GM23338 (cell line): ENCODE measurements around the gene TRAK1. TPM values are rescaled to one million over a fixed set of nuclear protein-coding genes. Genes with fewer than 3 reads are reported as not detected.

Experiments
- ATAC-seq: fragments of 200-7000 bp; cut with Tn5 transposase; 3 replicates; pipeline ENCODE4 v1.9.1; 2020
- DNase-seq: peaks from one replicate; pipeline ENCODE4 v3.0.0-alpha.2; 2015; ENCODE audit warnings: low spot score
- H2AFZ ChIP-seq: fragments of 200-600 bp; sonication (generic); 2 replicates; pipeline ENCODE4 v1.8.0; 2016; ENCODE audit warnings: antibody characterized with exemption, mild to moderate bottlenecking, moderate library complexity
- H3F3A ChIP-seq: fragments of 200-600 bp; sonication (generic); replicated peaks from 2 replicates; pipeline ENCODE4 v1.8.0; 2017; ENCODE audit warnings: antibody characterized with exemption, mixed run types, low read depth
- H3K27ac ChIP-seq: fragments of 200-600 bp; sonication (generic); 2 replicates; pipeline ENCODE4 v1.6.1; 2016; ENCODE audit warnings: low read depth
- H3K27me3 ChIP-seq: fragments of 200-600 bp; sonication (generic); 2 replicates; pipeline ENCODE4 v1.8.0; 2016; ENCODE audit warnings: mild to moderate bottlenecking, mixed run types, moderate library complexity; ENCODE audit not compliant: insufficient read depth
- H3K36me3 ChIP-seq: fragments of 200-600 bp; sonication (generic); 2 replicates; pipeline ENCODE4 v1.8.0; 2016; ENCODE audit warnings: mild to moderate bottlenecking; ENCODE audit not compliant: insufficient read depth
- H3K4me1 ChIP-seq: fragments of 200-600 bp; sonication (generic); 2 replicates; pipeline ENCODE4 v1.8.0; 2016; ENCODE audit warnings: mild to moderate bottlenecking, moderate library complexity; ENCODE audit not compliant: insufficient read depth
- H3K4me2 ChIP-seq: fragments of 200-600 bp; sonication (generic); 2 replicates; pipeline ENCODE4 v1.7.1; 2017; ENCODE audit warnings: mixed run types
- H3K4me3 ChIP-seq: fragments of 200-600 bp; sonication (generic); 2 replicates; pipeline ENCODE4 v1.6.1; 2016; ENCODE audit warnings: mixed run types
- H3K79me2 ChIP-seq: fragments of 200-600 bp; sonication (generic); replicated peaks from 2 replicates; pipeline ENCODE4 v1.8.0; 2017; ENCODE audit warnings: mild to moderate bottlenecking; ENCODE audit not compliant: insufficient read depth
- H3K9me2 ChIP-seq: fragments of 200-600 bp; sonication (generic); 2 replicates; pipeline ENCODE4 v1.8.0; 2017; ENCODE audit not compliant: insufficient read depth
- H4K20me1 ChIP-seq: fragments of 200-600 bp; sonication (generic); replicated peaks from 2 replicates; pipeline ENCODE4 v1.8.0; 2017; ENCODE audit warnings: mild to moderate bottlenecking; ENCODE audit not compliant: insufficient read depth
- H3K27ac Mint-ChIP-seq: 2 replicates; pipeline ENCODE4 v1.8.0; 2020; ENCODE audit warnings: inconsistent platforms, mild to moderate bottlenecking, moderate library complexity, mixed read lengths
- H3K27me3 Mint-ChIP-seq: 3 replicates; pipeline ENCODE4 v1.8.0; 2022; ENCODE audit warnings: low read depth, mild to moderate bottlenecking, moderate library complexity, mixed read lengths, inconsistent platforms; ENCODE audit not compliant: insufficient read depth, poor library complexity
- H3K36me3 Mint-ChIP-seq: 3 replicates; pipeline ENCODE4 v1.8.0; 2021; ENCODE audit warnings: low read depth, mild to moderate bottlenecking, inconsistent platforms, moderate library complexity, mixed read lengths
- H3K4me1 Mint-ChIP-seq: 3 replicates; pipeline ENCODE4 v1.8.0; 2020; ENCODE audit warnings: mild to moderate bottlenecking, inconsistent platforms, mixed read lengths
- H3K4me3 Mint-ChIP-seq: 3 replicates; pipeline ENCODE4 v1.8.0; 2021; ENCODE audit warnings: moderate library complexity, mild to moderate bottlenecking, inconsistent platforms, mixed read lengths
- H3K9me3 Mint-ChIP-seq: 3 replicates; pipeline ENCODE4 v1.8.0; 2020; ENCODE audit warnings: moderate library complexity, mild to moderate bottlenecking, inconsistent platforms, mixed read lengths
- CREB1 ChIP-seq: fragments of 250-450 bp; sonication (Bioruptor Pico); IDR thresholded peaks from 2 replicates; pipeline ENCODE4 v1.5.0; 2020; ENCODE audit warnings: low read depth, mild to moderate bottlenecking, moderate library complexity
- CTCF ChIP-seq, 2 experiments: fragments of 200-600 bp in 1 of 2; sonication (generic) in 1 of 2; conservative IDR thresholded peaks; 2 replicates each; pipeline versions ENCODE4 v1.5.1 to v1.6.1; 2016 to 2017; ENCODE audit warnings: antibody characterized with exemption in 2 of 2, low read depth in 2 of 2, mild to moderate bottlenecking in 2 of 2, moderate library complexity in 1 of 2
- EZH2 ChIP-seq: fragments of 200-600 bp; sonication (generic); IDR thresholded peaks from one replicate; pipeline ENCODE4 v1.8.0; 2017; ENCODE audit warnings: antibody characterized with exemption, mild to moderate bottlenecking, low read depth; ENCODE audit not compliant: unreplicated experiment
- EZH2phosphoT487 ChIP-seq: fragments of 200-600 bp; sonication (generic); IDR thresholded peaks from one replicate; pipeline ENCODE4 v1.8.1; 2018; ENCODE audit warnings: antibody characterized with exemption; ENCODE audit not compliant: unreplicated experiment
- JUNB ChIP-seq: IDR thresholded peaks from one replicate; pipeline ENCODE4 v1.6.1; 2016; ENCODE audit warnings: antibody characterized with exemption; ENCODE audit not compliant: unreplicated experiment
- NANOG ChIP-seq: IDR thresholded peaks from 2 replicates; pipeline ENCODE4 v1.6.1; 2016; ENCODE audit warnings: antibody characterized with exemption, borderline replicate concordance
- POLR2AphosphoS5 ChIP-seq: IDR thresholded peaks from 2 replicates; pipeline ENCODE4 v1.6.1; 2016; ENCODE audit warnings: antibody characterized with exemption, low read depth
- STAT1 ChIP-seq: IDR thresholded peaks from one replicate; pipeline ENCODE4 v1.6.1; 2016; ENCODE audit warnings: antibody characterized with exemption; ENCODE audit not compliant: unreplicated experiment
- ZNF114 ChIP-seq: fragments of 250-450 bp; sonication (Bioruptor Pico); IDR thresholded peaks from 2 replicates; pipeline ENCODE4 v1.5.0; 2020; ENCODE audit warnings: mild to moderate bottlenecking, moderate library complexity
- ZNF331 ChIP-seq: fragments of 250-450 bp; sonication (Bioruptor Pico); IDR thresholded peaks from 2 replicates; pipeline ENCODE4 v1.5.0; 2020; ENCODE audit warnings: low read depth, mild to moderate bottlenecking, moderate library complexity
- ZNF462 ChIP-seq: fragments of 250-450 bp; sonication (Bioruptor Pico); IDR thresholded peaks from 2 replicates; pipeline ENCODE4 v1.5.0; 2020; ENCODE audit warnings: mild to moderate bottlenecking, moderate library complexity
- long read RNA-seq: library from polyadenylated mRNA; unstranded; transcript quantifications from one replicate; pipeline ENCODE4 v2.0.0, GENCODE V29; 2020; ENCODE audit not compliant: unreplicated experiment
- polyA plus RNA-seq: library from polyadenylated mRNA; unstranded; fragments of >200 nt; fragmentation: Nextera tagmentation; extraction: Ambion mirVana; gene quantifications from 2 replicates; pipeline ENCODE4 v1.2.1, GENCODE V29; 2016
- total RNA-seq: library from RNA; depleted of rRNA; stranded (reverse); fragments of >200 nt; shearing (Covaris generic); gene quantifications from 2 replicates; pipeline ENCODE4 v1.2.3, GENCODE V29; 2014; rRNA removed
- TF ChIP-seq, protein P1 (sequence below): IDR thresholded peaks from 2 replicates; pipeline ENCODE4 v1.6.1; 2016; ENCODE audit warnings: antibody characterized with exemption
- TF ChIP-seq, protein P2 (sequence below): IDR thresholded peaks from one replicate; pipeline ENCODE4 v1.6.1; 2018; ENCODE audit warnings: antibody characterized with exemption; ENCODE audit not compliant: unreplicated experiment

The TRAK1 gene
- total RNA-seq (47.4 and 50.1 TPM in 2 replicates), polyA plus RNA-seq (12.2 and 13.4 TPM in 2 replicates)
- long read RNA-seq, partial matches to known transcripts: 3 of 4 reads
- long read RNA-seq, other reads (novel, unspliced or antisense): 1 of 4 reads

- Histone ChIP-seq H2AFZ (no peak within 1 kb of the TSS), H3K4me3 (no peak within 1 kb of the TSS), H3K4me2 (no peak within 1 kb of the TSS), H3K36me3 (no peaks in the 10 kb centered on the region; the same call in 1 of the 2 replicates), H3K27me3 (no peaks in the 10 kb centered on the region), H3K27ac (peak within 1 kb of the TSS; percentile 83; the same call in 1 of the 2 replicates), H3K9me2 (no peaks in the 10 kb centered on the region), H3F3A (no peaks in the 10 kb centered on the region), H4K20me1 (no peaks in the 10 kb centered on the region), H3K79me2 (no peaks in the 10 kb centered on the region; the same call in 1 of the 2 replicates), H3K4me1 (peaks cover 11% of the 10 kb centered on the region)
- Mint-ChIP-seq H3K4me3 (no peak within 1 kb of the TSS; the same call in 2 of the 3 replicates), H3K9me3 (no peaks in the 10 kb centered on the region; the same call in 2 of the 3 replicates), H3K36me3 (peaks cover 21% of the 10 kb centered on the region; the same call in 2 of the 3 replicates), H3K27ac (peak within 1 kb of the TSS; percentile 66), H3K27me3 (peaks cover 7% of the 10 kb centered on the region), H3K4me1 (peaks cover 29% of the 10 kb centered on the region)
- ATAC-seq: peak; percentile 49
- TF ChIP-seq EZH2phosphoT487: no peak
- TF ChIP-seq, protein P1, sequence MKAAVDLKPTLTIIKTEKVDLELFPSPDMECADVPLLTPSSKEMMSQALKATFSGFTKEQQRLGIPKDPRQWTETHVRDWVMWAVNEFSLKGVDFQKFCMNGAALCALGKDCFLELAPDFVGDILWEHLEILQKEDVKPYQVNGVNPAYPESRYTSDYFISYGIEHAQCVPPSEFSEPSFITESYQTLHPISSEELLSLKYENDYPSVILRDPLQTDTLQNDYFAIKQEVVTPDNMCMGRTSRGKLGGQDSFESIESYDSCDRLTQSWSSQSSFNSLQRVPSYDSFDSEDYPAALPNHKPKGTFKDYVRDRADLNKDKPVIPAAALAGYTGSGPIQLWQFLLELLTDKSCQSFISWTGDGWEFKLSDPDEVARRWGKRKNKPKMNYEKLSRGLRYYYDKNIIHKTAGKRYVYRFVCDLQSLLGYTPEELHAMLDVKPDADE: no peak
- no peak for TF ChIP-seq NANOG
- no peak for TF ChIP-seq POLR2AphosphoS5
- no peak for TF ChIP-seq CREB1 (CRISPR knock-in tag)
- TF ChIP-seq ZNF114 (CRISPR knock-in tag): no peak
- no peak for TF ChIP-seq CTCF (conservative IDR thresholded peaks at IDR 0.05; ENCODE audit: low read depth in 2 of 2)
- TF ChIP-seq EZH2: no peak
- TF ChIP-seq, protein P2, sequence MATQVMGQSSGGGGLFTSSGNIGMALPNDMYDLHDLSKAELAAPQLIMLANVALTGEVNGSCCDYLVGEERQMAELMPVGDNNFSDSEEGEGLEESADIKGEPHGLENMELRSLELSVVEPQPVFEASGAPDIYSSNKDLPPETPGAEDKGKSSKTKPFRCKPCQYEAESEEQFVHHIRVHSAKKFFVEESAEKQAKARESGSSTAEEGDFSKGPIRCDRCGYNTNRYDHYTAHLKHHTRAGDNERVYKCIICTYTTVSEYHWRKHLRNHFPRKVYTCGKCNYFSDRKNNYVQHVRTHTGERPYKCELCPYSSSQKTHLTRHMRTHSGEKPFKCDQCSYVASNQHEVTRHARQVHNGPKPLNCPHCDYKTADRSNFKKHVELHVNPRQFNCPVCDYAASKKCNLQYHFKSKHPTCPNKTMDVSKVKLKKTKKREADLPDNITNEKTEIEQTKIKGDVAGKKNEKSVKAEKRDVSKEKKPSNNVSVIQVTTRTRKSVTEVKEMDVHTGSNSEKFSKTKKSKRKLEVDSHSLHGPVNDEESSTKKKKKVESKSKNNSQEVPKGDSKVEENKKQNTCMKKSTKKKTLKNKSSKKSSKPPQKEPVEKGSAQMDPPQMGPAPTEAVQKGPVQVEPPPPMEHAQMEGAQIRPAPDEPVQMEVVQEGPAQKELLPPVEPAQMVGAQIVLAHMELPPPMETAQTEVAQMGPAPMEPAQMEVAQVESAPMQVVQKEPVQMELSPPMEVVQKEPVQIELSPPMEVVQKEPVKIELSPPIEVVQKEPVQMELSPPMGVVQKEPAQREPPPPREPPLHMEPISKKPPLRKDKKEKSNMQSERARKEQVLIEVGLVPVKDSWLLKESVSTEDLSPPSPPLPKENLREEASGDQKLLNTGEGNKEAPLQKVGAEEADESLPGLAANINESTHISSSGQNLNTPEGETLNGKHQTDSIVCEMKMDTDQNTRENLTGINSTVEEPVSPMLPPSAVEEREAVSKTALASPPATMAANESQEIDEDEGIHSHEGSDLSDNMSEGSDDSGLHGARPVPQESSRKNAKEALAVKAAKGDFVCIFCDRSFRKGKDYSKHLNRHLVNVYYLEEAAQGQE: no peak
- TF ChIP-seq JUNB: no peak
- TF ChIP-seq STAT1: no peak
- no peak for TF ChIP-seq ZNF331 (CRISPR knock-in tag)
- no peak for TF ChIP-seq ZNF462 (CRISPR knock-in tag)
- peak; percentile 27 for DNase-seq
Measured at GRCh38 chr3:42090973-42091731, at the start of gene TRAK1. Gene TRAK1, plus strand, starts transcription at chr3:42091357. Its CDS starts 113 bp downstream, at chr3:42091470.
